ENCODE results near the gene BIK. TPM values are rescaled to one million over a fixed set of nuclear protein-coding genes. Genes with fewer than 3 reads are reported as not detected.

BIK gene
- total RNA-seq, 1 donor from 2014 or later = 2.5 TPM

GRCh38 chr22:43171607-43172006, 61.1 kb downstream of the BIK start:
- Mint-ChIP-seq H3K4me3 (ENCODE audit: low read depth) (no peak overlapping the region), H3K4me1 (ENCODE audit: low read depth) (no peaks in the 10 kb centered on the region), H3K36me3 (ENCODE audit: low read depth) (peaks cover 48% of the 10 kb centered on the region), H3K27ac (no peak overlapping the region), H3K27me3 (ENCODE audit: low read depth) (no peaks in the 10 kb centered on the region), H3K9me3 (no peaks in the 10 kb centered on the region)
- DNase-seq (ENCODE audit: low spot score) = no peak
- intact Hi-C loops (cut with micrococcal nuclease) = no loop called here

GRCh38 chr22:43172191-43172590, 61.6 kb downstream of the BIK start:
- H3K27ac Mint-ChIP-seq = no peak overlapping the region
- intact Hi-C loops (cut with micrococcal nuclease) = no loop called here
- no peaks in the 10 kb centered on the region for H3K9me3 Mint-ChIP-seq

GRCh38 chr22:43173566-43173965, 63.0 kb downstream of the BIK start:
- no peaks in the 10 kb centered on the region for H3K4me1 Mint-ChIP-seq (ENCODE audit: low read depth)
- H3K36me3 Mint-ChIP-seq (ENCODE audit: low read depth) = peaks cover 55% of the 10 kb centered on the region
- H3K27me3 Mint-ChIP-seq (ENCODE audit: low read depth) = no peaks in the 10 kb centered on the region

More at GRCh38 chr22:43172191-43172590, 61.6 kb downstream of the BIK start:
- Mint-ChIP-seq H3K4me3 (ENCODE audit: low read depth) (no peak overlapping the region), H3K4me1 (ENCODE audit: low read depth) (no peaks in the 10 kb centered on the region), H3K27me3 (ENCODE audit: low read depth) (no peaks in the 10 kb centered on the region), H3K36me3 (ENCODE audit: low read depth) (peaks cover 50% of the 10 kb centered on the region)
- DNase-seq (ENCODE audit: low spot score) = no peak

GRCh38 chr22:43173976-43174720, 63.6 kb downstream of the BIK start:
- H3K4me1 Mint-ChIP-seq (ENCODE audit: low read depth) = no peaks in the 10 kb centered on the region
- peaks cover 57% of the 10 kb centered on the region for H3K36me3 Mint-ChIP-seq (ENCODE audit: low read depth)
- H3K27ac Mint-ChIP-seq = no peak overlapping the region
- intact Hi-C loops (cut with micrococcal nuclease) = no loop called here
- no peaks in the 10 kb centered on the region for H3K27me3 Mint-ChIP-seq (ENCODE audit: low read depth)
- H3K9me3 Mint-ChIP-seq = no peaks in the 10 kb centered on the region
- DNase-seq (ENCODE audit: low spot score) = no peak
- H3K4me3 Mint-ChIP-seq (ENCODE audit: low read depth) = no peak overlapping the region

More at GRCh38 chr22:43173566-43173965, 63.0 kb downstream of the BIK start:
- intact Hi-C loops (cut with micrococcal nuclease) = no loop called here
- Mint-ChIP-seq H3K27ac (no peak overlapping the region), H3K9me3 (no peaks in the 10 kb centered on the region), H3K4me3 (ENCODE audit: low read depth) (no peak overlapping the region)
- DNase-seq (ENCODE audit: low spot score) = no peak

GRCh38 chr22:43174941-43175531, 64.5 kb downstream of the BIK start:
- no peaks in the 10 kb centered on the region for H3K27me3 Mint-ChIP-seq (ENCODE audit: low read depth)
- no peaks in the 10 kb centered on the region for H3K4me1 Mint-ChIP-seq (ENCODE audit: low read depth)

GRCh38 chr22:43176090-43176489, 65.5 kb downstream of the BIK start:
- no peak for DNase-seq (ENCODE audit: low spot score)
- H3K36me3 Mint-ChIP-seq (ENCODE audit: low read depth) = peaks cover 60% of the 10 kb centered on the region
- intact Hi-C loops (cut with micrococcal nuclease) = no loop called here

More at GRCh38 chr22:43174941-43175531, 64.5 kb downstream of the BIK start:
- no peaks in the 10 kb centered on the region for H3K9me3 Mint-ChIP-seq
- intact Hi-C loops (cut with micrococcal nuclease) = no loop called here
- no peak for DNase-seq (ENCODE audit: low spot score)
- no peak overlapping the region for H3K27ac Mint-ChIP-seq
- H3K36me3 Mint-ChIP-seq (ENCODE audit: low read depth) = peaks cover 62% of the 10 kb centered on the region
- H3K4me3 Mint-ChIP-seq (ENCODE audit: low read depth) = no peak overlapping the region

GRCh38 chr22:43177479-43177878, 66.9 kb downstream of the BIK start:
- intact Hi-C loops (cut with micrococcal nuclease) = no loop called here
- no peak for DNase-seq (ENCODE audit: low spot score)
- Mint-ChIP-seq H3K4me3 (ENCODE audit: low read depth) (no peak overlapping the region), H3K36me3 (ENCODE audit: low read depth) (peaks cover 59% of the 10 kb centered on the region), H3K9me3 (no peaks in the 10 kb centered on the region), H3K27ac (no peak overlapping the region), H3K27me3 (ENCODE audit: low read depth) (no peaks in the 10 kb centered on the region), H3K4me1 (ENCODE audit: low read depth) (no peaks in the 10 kb centered on the region)

More at GRCh38 chr22:43176090-43176489, 65.5 kb downstream of the BIK start:
- Mint-ChIP-seq H3K27me3 (ENCODE audit: low read depth) (no peaks in the 10 kb centered on the region), H3K4me3 (ENCODE audit: low read depth) (no peak overlapping the region), H3K27ac (no peak overlapping the region), H3K4me1 (ENCODE audit: low read depth) (no peaks in the 10 kb centered on the region), H3K9me3 (no peaks in the 10 kb centered on the region)

Other genes starting within 250 kb of the BIK start
- 30.8 and 32.5 TPM in 2 replicates for gene PACSIN2, start 95.6 kb upstream of the BIK start, total RNA-seq
- 3.4 and 4.1 TPM in 2 replicates for gene TTLL1, start 21.4 kb upstream of the BIK start, total RNA-seq
- gene MCAT, start 32.6 kb downstream of the BIK start, total RNA-seq = 17.3 and 18.5 TPM in 2 replicates
- 126 and 127 TPM in 2 replicates for gene TSPO, start 40.8 kb downstream of the BIK start, total RNA-seq
- 85.7 and 89.1 TPM in 2 replicates for gene TTLL12, start 76.4 kb downstream of the BIK start, total RNA-seq
- gene SCUBE1, start 232.6 kb downstream of the BIK start, total RNA-seq = not detected in 2 replicates

Data from activated T-helper 2 cell treated with anti-CD3 and anti-CD28 coated beads, Interferon-gamma antibody, Interleukin-2, Interleukin-4, amounts not matched to agents 10 μg/mL and 5 μg/mL and 100 μg/mL, durations not matched to agents 14 hours and 24 hours and 36 hours (primary cell).